Hematopoietic multipotent progenitor cell treated with erythropoietin and hydrocortisone succinate and interleukin-3 and kit ligand, for 6 days (in vitro differentiated cells): Measurements from ENCODE around the gene NBPF9.
"Not testable (repeated sequence)": the region's sequence is repeated elsewhere in the genome, so short reads cannot be mapped to it uniquely, and the experiment has no call there.

Experiments used
- DNase-seq: peaks from one replicate; pipeline ENCODE4 v3.0.0-alpha.2; 2015

Gene NBPF9, protein sequence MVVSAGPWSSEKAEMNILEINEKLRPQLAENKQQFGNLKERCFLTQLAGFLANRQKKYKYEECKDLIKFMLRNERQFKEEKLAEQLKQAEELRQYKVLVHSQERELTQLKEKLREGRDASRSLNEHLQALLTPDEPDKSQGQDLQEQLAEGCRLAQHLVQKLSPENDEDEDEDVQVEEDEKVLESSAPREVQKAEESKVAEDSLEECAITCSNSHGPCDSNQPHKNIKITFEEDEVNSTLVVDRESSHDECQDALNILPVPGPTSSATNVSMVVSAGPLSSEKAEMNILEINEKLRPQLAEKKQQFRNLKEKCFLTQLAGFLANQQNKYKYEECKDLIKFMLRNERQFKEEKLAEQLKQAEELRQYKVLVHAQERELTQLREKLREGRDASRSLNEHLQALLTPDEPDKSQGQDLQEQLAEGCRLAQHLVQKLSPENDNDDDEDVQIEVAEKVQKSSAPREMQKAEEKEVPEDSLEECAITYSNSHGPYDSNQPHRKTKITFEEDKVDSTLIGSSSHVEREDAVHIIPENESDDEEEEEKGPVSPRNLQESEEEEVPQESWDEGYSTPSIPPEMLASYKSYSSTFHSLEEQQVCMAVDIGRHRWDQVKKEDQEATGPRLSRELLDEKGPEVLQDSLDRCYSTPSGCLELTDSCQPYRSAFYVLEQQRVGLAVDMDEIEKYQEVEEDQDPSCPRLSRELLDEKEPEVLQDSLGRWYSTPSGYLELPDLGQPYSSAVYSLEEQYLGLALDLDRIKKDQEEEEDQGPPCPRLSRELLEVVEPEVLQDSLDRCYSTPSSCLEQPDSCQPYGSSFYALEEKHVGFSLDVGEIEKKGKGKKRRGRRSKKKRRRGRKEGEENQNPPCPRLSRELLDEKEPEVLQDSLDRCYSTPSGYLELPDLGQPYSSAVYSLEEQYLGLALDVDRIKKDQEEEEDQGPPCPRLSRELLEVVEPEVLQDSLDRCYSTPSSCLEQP (N-terminal part only)

DNA sequence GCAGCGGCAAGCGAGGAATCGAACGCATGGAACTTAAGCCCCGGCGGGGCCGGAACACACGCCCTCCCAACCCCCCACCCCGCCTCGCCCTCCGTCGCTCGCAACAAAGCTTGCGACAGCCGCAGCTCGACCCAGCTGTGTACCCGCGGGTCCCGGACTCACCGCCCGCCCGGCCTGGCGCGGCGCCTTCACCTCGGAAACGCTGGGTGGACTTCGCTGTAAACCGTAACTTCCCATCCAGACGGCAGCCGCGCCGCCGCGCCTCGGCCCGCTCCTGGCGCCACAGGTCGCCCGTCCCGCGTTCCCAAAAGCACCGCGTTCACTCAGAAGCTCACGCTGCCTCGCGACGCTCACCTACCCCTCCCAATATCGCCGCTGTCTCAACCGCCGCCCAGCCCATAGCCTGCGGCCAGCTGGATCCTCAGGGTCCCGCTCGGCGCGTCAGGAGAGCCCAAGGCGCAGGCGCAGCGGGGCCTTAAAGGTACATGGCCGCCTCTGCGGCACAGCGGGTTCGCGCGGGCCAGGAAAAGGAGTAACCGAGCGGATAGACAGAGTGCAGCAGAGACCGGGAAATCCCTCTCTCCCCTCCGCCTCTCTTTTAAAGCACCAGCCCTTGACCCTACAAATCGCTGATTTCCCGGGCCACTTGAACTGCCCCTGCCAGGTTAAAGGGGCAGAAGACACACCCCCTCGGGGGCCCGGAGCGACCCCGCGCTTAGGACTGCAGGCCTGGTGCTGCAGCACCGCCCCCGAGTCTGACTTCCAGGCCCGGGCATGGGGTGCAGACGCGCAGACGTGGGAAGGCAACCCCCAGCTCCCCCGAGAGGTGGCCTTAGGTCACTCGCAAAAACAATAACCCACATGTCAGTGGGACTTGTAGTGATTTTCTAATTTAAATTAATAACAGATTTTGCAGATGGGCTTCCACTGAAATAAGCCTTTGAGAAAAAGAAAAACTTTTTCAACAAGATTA, at the start of gene NBPF9:
Gene NBPF9 (minus strand): TSS at position 443 of the 973 bp plus-strand sequence. CDS start 21,412 bp downstream, outside the sequence.
- peak; percentile 36 for DNase-seq

DNA sequence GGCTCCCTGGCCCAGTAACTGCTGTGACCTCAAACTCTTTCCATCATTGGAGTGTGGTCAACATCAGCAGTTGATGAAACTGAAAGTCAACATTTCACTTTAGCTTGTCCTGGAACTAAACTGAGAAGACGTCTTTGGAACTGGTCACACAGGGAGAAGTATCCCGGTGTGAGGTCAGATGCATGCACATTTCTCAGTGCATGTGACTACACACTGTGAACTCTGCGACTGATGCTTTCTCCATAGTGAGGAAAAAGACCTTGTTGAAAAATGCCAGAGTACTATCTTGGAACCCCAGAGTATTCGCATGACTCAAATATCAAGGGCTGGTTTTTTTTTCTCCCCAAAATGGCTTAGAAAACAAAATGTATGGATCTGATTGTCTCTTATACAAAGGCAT, 46.6 kb upstream of the NBPF9 start:
- not testable (repeated sequence) for DNase-seq

DNA sequence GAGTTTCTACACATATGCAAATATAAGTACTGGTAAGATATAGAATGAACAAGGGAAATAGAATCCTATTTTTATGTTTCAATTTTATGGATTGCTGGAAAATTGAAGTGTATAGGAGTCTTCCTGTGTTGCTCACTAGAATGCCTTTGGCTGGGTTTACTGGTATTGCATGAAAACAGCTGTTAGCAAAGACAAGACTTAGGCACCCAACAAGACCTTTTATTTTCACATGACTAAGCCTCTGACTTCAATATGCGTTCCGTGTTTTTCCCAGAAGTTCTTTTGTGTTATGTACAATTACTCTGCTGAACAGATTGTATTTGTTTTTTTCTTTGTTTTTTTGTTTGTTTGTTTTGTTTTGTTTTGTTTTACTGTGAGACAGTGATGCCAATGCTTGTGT, 34.2 kb upstream of the NBPF9 start:
- not testable (repeated sequence) for DNase-seq

DNA sequence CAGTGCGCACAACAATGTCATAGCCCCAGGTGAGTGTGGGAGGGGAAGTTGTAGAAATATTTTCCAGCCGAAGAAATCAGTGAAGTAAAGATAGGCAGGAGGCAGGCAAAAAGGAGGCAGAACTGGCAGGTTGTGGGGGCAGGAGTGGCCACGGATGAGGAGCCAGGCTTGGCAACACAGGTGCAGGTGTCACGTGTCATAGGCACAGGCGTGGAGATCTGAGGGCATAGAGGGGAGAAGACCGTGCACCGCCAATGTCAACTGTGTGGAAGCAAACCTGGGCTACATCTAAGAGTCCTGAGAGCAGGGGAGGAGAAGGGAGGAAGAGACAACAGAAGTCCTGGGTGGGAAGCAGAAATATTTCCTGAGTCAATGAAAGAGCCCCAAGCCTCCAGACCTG, 27.6 kb upstream of the NBPF9 start:
- not testable (repeated sequence) for DNase-seq

DNA sequence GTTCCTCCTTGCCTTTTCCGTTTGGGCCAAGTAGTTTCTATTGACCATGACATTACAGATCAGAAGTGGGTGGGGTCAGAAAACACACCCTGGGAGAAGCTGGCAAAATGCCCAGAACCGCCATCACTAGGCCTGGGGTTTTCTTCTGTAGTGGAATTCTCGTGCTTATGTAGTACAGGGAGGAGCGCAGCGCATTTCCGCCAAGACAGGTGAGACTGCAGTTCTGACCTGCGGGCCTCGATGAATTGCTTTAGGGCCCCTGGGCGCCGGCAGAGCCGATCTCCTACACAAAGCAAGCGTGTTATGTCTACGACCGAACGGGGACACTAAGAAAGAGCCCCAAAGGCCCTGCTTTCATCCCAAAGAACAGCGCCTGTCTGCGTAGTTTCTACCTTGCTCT, 25.9 kb upstream of the NBPF9 start:
- DNase-seq: not testable (repeated sequence)

DNA sequence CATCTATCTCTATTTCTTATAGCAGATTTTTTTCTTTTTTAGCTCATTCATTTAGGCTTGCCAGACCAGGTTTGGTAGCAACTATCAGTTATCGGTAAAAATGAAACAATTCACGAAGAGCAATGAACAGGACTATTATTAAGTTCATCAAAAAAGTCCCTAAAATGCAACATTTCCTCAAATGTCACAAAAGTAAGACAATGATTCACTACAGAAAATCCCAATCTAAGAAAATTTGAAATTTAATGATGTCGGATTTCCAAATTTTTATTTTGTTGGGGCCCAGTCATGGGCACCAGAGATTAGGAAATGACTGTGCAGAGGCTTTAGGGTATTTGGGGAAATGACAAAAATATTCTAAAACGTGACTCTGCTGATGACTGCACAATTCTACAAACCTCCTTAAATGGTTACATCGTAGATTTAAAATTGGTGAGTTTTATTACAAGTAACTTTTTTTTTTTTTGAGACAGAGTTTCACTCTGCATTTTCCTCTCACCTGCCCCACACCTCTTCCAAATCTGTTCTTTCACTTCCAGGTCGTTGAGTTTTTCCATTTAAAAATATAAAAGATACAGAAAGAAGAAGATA, 23.3 kb upstream of the NBPF9 start:
- not testable (repeated sequence) for DNase-seq

DNA sequence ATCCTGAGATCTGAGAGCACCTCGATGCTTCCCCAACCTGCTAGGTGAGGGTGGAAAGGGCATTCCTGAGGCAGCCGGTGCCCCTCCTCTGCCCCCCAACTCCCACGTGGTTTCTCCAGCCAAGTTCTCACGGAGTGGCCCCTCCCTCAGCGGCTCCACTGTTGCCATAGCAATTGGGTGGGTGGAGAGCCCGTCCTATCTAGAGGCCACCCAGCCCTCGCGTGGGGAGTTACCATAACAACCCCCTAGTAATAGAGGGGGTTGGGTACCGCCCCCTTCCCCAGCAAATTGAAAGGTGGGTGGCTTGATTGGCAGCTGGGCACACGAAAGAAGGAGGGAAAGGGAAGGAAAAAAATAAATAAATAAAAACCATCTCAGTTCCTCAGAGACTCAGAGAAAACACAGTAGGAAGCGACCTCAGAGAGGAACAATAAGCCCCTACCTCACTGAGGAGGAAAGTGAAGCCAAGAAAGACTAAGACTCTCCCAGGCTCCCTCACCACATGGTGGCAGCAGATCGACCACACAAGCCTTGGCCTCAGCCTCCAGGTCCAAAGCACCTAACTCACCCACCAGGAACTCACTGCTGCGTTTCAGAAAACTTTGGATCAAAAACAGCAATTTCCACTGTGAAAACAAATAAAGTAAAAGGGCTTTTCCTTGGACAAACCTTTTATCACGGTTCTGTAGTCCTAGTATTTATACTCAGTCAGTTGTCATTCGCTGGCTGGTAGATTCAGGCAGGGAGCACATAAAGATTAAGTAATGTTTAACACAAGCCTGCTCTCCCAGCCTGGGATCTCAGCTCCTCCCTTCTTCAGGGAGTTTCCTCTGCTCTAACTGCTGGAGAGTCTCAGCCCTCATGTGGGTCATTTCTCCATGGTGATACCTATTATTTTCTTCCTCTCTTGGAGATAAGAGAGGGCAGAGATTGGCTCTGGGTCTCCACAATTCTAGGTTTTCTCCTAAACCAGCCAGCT, 20.9 kb upstream of the NBPF9 start:
- DNase-seq: peak; percentile 20

DNA sequence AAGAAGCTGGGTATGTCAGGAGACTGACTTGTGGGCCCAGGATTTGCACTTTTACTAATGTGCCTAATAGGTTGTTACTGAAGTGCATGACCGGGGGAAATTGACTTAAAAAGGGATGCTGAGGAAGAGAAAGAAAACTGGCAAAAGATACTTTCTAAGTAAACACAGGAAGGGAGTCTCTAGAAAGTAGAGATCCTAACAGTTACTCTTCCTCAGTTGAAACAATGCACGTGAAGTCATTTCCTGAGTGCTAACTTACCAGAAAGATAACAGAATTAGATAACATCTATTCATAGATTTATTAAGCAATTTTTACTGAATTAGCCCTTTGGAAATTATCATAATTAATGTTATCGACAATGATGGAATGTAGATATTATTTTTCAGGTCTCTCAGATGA, 9.5 kb upstream of the NBPF9 start:
- not testable (repeated sequence) for DNase-seq

DNA sequence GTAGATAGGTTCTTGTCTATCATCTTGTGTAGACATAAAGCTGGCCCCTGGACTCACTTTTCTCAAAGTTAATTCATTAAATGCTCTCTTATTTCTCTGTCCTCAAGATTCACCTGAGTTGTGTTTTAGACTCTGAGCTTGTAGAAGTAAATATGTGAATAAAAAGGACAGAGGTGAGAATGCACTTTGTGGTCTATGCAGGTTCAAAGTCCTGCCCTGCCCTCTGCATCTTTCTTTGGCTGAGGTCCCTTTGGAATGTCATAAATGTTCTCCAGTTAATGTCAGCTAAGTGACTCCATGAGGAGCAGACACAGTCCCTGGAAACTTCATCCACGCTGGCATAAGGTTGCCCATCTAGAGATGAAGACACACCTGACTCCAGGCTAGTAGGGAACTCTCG, 7.0 kb upstream of the NBPF9 start:
- not testable (repeated sequence) for DNase-seq

DNA sequence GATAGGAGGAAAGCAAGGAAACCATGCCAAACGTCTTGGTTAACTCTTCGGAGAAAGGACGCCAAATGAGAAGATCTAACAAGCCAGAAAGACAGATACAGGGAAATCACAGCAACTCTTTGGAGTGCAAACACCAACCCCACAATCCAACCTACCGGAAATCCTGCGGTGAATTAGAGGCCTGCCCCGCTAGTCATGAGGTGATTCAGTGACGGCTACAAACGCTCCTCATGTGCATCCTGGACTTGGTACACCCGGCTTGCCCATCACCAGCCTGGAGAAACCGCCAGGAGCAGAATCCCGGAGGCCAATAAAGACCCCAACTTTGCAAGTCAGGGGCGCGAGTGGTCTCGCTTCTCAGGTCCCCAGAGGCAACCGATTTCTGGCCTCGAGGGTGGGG, 777 bp downstream of the NBPF9 start:
- not testable (repeated sequence) for DNase-seq

DNA sequence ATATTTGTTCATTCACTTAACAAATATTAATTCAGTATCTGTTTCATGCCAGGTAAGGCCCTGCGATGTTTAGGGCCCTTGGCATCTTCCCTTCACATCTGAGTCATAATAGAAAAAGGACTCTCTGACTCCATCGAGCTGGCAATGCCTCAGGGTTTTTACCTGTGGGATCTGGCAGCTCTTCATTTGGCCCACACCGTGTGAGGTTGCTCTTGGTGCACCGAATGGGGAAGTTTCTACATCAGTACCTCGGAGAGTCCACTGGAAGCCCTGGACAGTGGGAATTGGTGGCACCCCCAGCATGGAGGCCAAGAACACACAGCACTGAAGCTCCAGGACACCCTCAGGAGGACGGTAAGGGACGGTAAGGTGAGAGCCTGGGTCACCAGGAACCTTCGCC, 5.1 kb downstream of the NBPF9 start:
- DNase-seq: not testable (repeated sequence)

DNA sequence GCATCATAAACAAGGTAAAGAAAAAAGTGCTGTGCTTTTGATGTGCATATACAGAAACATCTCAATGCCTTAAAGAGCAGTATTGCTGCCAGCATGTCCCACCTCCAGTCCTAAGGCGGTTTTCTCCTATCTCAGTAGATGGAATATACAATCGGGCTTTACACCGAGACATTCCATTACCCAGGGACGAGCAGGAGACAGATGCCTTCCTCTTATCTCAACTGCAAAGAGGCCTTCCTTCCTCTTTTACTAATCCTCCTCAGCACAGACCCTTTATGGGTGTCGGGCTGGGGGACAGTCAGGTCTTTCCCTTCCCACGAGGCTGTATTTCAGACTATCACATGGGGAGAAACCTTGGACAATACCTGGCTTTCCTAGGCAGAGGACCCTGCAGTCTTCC, 10.2 kb downstream of the NBPF9 start:
- not testable (repeated sequence) for DNase-seq

DNA sequence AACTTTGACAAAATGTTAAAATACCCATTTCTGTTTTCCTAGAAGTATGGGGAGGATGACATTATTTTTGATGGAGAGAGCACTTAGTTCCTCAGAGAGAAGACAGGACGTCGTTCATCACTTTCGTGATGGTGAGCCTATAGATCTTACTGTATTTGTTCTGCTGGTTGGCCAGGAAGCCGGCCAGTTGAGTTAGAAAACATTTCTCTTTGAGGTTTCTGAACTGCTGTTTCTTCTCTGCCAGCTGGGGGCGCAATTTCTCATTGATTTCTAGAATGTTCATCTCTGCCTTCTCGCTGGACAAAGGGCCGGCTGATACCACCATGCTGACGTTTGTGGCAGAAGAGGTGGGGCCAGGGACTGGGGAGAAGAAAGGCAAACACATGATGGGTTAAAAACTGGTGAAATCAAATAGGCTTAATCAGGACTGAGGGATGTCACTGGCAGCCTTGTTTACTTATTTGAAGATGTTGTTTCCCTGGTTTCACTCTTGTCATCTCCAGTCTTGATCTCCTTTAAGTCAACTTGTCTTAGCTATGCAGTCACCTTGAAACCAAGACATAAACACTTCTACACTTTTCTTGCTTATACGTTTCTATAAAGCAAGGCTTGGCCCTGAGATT, 27.7 kb downstream of the NBPF9 start:
- DNase-seq: not testable (repeated sequence)

DNA sequence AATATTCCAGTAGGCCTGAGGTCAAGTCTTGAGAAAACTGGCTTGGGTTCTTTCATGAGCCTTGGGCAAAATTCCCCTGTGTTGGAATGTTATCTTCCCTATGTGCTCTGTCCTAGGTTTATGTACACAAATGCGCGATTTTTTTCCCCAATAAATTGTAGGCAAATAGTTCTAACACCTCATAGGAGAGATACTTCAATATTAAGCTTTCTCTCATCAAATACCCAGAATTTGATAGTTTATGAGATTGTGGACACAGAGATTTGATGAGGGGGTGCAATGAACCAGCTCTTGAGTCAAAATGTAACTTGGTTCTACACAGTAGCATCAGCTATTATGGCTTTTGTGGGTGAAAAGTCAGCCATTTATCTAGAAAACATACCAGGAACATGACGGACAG, 38.7 kb downstream of the NBPF9 start:
- DNase-seq: not testable (repeated sequence)

DNA sequence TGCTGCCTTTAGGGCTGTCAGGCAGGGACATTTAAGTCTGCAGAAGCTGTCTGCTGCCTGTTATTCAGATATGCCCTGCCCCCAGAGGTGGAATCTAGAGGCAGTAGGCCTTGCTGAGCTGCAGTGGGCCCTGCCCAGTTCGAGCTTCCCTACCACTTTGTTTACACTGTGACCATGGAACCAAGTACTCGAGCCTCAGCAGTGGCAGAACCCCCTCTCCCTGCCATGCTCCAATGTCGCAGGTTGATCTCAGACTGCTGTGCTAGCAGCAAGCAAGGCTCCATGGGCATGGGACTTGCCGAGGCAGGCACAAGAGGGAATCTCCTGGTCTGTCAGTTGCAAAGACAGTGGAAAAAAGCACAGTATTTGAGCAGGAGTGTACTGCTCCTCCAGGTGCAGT, 60.3 kb downstream of the NBPF9 start:
- DNase-seq: not testable (repeated sequence)

DNA sequence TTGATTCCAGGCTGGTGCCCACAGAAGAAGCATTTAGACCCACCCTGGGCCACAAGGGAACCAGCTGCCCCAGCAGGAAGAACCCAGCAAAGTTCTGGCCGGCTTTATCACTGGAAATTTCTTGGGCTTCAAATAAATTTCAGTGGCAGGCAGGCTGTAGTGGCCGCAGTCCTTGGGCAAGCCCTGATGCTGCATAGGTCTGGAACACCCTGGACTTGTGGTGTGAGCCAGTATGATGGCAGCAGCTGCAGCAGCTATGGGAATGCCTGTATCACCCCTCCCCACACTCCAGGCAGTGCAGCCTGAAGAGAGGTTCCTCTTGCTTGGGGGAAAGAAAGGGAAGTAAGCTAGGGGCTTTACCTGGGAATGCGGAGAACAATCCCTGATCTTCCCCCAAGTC, 69.4 kb downstream of the NBPF9 start:
- not testable (repeated sequence) for DNase-seq

DNA sequence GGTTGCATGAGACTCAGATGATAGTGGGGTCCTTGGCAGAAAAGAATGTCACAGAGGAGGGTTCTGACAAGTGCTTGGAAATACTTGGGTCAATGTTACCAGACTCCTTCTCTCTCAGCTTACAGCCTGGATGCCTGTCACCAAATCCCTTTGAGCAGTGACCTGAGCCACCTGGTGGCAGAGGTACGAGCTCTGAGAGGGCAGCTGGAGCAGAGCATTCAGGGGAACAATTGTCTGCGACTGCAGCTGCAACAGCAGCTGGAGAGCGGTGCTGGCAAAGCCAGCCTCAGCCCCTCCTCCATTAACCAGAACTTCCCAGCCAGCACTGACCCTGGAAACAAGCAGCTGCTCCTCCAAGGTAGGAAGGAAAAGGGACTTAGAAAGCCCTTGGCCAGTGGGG, 79.0 kb downstream of the NBPF9 start:
- not testable (repeated sequence) for DNase-seq

DNA sequence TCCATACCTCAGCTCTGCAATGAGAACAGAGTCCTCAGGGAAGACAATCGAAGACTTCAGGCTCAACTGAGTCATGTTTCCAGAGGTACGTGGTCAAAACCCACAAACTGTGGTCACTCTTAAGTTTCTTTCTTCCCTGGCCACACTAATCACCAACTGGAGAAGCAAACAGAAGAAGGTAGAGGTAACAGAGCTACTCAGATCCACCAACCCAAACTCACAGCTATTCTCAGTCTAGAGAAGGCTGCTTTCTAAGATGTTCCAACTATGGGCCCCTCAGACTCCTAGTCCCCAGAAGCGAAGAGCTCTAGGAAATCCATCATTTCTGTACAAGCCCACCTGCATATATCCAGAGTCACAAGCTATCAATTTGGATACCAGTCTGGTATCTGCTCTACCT, 84.8 kb downstream of the NBPF9 start:
- not testable (repeated sequence) for DNase-seq

DNA sequence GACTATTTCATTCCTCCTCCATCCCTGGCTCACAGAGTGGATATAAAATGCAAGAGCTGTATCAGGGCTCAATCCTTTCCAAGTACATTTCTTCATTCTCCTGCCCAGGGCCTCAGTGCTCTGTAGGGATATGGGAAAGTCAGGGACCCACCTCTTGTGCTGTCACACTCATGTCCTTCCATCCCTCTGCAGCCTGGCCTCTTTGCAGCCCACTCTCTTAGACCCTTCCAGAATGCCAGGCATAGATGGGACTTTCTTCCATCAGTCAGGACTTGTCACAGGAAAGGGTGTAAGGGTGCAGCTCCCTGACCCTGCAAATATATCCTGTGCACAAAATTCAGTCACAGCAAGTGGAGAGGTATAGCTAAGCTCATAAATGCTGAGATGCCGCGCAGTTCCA, 86.7 kb downstream of the NBPF9 start:
- not testable (repeated sequence) for DNase-seq

DNA sequence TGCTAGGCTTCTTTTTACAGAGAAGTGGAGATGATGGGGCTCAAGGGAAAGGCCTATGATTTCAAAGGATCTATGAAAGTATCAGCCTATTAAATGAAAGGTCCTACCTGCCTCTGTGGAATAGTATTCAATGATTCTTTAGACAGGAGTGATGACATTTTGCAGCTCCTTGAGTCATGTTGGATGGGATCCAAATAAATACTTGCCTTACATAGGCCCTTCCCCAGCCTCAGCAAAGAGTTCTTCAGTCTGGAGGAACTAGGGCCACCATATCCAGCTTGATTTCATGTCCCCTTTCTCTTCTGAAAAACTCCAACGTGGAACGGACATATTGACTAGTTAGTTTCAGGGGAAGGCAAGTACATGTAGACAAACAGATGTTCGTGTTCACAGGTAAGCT, 87.8 kb downstream of the NBPF9 start:
- DNase-seq: not testable (repeated sequence)
